HG02981 (cell line): ENCODE data around the gene PPP1R13B.

Source experiments
- ATAC-seq: cut with Tn5 transposase; IDR thresholded peaks from one replicate; pipeline ENCODE4 v1.9.1; 2021; ENCODE audit warnings: mild to moderate bottlenecking, moderate library complexity; ENCODE audit not compliant: unreplicated experiment

Gene PPP1R13B

DNA sequence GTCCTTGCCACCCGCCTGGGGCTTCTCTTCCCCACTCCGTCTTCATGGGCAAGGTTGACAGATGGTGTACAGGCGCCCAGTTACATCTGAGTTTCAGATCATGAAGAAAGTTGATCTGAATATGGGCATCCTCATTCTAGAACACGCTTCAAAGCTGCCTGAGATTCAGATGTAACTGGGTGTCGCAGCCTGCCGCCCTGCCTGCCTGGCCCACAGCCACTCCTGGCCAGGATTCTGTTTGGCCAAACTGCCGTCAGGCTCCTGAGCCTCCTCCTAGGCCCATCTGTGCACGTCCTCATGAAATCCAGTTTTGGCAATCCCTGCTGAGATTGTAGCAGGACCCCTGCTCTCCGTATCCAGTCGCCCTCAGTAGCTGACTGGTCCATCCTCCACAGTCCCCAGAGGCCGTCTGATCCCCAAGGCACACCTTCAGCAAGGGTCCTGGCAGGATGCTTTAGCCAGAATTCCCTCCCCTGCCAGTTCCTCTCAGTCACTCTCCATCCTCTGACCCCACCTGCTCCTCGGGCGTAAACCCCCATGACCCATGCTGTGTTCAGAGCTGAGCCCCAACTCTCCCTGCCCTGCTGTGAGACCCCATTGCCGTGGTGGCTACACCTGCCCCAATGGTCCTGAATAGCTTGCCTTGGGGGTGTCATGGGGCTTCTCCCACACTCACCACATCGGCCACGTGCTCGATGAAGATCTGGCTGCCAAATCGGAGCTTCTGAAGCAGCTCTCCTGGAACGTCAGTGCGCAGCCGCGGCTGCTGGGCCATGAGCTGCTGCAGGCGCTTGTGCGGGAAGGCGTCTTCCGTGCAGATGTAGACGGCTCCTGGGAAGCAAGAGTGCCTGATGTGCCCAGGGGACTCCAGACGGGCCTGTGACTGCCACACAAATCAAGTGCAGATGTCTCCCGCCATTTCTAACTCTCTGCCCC, 144.6 kb downstream of the PPP1R13B start:
- no peak for ATAC-seq

DNA sequence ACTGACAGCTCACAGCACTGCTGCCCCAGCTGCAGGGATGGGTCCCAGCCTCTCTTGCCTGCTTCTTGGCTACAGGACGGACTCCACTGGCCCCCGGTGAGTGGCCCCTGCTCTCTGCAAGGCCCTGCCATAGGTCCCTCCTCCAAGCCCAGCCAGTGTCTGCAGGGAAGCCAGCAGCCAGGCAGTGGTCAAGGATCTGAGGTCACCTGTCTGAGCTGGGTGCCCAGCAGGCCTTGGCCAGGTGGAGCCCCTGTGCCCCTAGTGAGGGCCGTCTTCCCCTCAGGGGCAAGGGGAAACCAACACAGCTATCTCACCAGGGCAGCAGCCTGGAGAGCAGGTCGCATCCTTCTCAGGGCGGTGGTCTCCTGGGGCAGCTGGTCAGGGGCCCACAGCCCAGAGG, 145.3 kb downstream of the PPP1R13B start:
- no peak for ATAC-seq

DNA sequence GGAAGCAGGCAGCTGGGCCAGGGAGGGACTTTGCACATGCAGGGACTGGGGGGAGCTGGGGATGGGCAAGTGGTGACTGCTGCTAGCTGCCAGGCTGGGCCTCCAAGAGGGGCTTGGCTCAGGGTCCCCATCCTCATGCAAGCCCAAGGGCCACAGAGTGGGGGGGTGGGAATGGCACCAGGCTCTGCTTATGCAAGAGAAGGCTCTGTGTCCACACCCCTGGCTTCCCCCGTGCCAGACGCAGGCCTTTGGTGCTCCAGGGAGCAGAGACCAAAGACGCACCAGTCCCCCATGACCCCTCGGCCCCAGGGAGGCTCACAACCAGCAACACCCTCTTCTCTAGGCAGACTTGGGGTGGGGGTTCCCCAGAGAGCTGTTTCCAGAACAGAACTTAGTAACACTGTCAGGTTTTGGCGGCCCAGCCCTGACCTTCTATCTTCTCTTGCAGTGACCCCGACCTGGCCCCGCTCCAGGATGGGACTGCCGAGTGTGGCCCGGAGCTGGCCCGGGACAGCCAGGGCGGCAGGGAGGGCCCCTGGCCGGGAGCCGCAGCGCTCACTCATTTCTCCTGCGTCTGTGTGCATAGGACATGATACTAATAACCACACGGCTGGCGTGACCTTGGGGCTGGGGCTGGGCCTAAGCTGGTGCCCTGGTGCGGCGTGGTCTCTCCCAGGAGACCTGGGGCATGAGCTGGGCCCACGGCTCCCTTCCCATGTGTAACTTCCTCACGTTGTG, 146.5 kb downstream of the PPP1R13B start:
- ATAC-seq: no peak

DNA sequence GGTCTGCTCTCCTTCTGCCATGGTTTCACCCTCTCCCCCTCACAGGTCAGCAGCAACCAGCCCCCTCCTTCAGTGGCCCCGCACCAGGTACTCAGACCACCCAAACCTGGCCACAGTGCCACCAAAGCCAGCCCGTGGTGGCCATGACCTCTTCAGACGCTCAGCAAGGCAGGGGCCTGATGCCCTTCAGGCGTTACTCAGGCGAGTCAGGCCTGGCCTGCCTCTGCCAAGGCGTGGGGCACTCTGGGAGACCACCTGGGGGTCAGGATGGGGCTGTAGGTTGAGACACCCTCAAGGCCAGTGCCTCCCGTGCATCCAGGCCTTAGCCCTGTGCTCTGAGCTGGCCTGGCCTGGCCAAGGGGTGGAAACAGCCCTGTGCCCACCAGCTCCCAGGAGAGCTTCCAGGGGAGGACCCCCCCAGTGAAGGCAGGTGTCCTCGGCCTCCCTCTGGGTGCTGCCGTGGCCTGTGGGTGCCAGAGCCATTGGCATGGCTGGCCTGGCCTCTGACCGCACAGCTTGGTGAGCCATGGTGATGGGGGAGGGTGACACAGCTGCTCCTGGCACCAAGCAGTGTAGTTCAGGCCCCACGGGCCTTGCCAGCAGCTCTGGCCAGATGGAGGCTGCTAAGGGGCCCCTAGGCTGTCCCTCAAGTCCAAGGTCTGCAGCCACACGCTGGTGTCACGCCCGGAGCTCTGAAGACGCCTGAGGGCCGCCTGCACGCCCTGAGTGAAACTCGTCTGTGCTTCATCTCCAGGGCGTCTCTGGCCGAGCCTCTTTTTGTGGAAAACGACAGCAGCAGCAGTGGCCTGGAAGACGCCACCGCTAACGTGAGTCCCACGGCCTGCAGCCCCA, 147.2 kb downstream of the PPP1R13B start:
- no peak for ATAC-seq

DNA sequence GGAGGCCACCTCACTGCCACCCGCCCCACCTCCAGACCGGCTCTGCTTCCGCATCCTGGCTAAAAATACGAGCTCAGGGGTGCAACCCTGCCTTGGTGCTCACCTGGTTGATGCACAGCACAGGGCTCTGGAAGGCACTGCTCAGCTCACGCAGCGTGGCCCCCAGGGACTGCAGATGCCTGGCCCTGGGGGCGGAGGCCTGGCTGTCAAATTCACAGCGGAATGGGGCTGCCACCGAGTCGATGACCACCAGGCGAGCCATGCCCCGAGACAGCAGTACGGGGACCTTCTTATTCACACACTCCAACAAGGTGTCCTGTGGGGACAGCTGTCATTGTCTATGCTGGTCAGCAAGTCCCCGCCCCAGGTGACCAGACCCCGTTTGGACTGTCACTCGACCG, 148.1 kb downstream of the PPP1R13B start:
- no peak for ATAC-seq

DNA sequence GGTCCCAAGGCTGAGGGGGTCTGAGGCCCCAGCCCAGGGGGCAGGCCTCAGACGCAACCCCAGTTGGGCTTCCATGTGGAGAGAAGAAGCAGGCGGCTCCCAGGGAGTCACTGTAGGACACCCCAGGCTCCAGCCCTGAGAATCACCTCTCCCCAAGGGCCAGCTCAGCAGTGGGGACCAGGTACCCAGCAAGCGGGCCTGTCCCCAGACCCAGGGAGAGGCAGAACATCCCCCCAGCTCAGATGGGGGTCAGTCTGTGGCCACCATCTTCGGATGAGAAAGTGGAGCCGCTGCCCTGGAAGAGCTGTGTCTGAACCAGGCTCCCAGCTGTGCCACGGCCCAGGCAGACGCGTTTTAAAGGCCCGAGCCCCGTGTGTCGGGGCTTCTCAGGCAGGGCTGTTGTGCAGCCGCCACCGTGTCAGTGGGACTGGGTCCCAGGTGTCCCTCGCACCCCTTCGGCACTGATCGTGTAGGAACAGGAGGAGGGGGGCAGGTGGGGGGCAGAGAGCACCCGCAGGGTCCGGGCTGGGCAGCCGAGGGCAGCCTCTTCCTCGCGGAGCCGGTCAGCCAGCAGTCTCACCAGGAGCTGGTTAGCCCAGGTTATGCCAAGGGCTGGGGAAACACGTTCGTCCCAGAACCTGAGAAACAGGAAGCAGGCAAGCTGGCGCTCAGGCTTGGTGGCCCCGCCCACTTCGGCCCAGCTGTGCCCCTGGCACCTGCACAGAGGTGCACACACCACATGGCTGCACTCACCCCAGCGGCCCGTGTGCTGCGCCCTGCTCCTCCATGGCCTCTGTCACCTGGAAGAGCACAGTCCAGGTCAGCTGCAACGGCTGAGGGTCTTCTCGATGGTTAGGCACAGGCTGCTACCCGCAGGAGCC, 148.8 kb downstream of the PPP1R13B start:
- no peak for ATAC-seq

DNA sequence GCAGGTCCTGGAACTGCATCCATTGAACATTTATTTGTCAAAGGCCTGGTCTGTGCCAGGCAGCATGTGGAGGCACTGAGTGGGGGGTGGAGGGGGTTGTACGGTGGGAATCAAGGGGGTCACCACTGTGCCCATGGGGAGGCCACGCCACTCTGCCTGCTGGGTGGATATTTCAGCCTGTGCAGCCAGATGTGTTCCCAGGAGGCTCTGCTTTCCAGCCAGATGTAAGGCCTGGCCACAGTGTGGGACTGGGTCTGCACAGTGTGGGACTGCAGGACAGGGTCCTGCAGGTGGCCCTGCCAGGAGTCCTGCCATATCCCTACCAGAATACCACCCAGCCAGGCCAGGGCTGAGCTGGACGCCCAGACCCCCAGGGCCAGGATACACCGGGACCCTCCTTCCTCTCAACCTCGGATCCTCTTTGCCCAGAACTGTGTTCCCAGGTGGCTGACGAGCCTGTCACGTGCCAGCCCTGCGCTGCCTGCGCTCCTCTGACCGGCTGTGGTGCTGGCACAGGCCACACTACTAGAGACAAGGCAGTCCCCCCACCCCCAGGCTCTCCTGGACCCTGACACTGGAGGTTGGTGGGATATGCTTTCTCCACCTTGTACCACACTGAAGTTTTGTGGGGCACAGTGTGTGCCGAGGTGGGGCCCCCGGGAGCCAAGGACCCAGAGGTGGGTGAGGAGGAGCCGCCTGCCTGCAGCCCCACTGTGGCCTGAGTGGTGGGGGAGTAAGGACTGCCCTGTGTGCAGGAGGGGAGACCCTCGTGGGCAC, 149.6 kb downstream of the PPP1R13B start:
- no peak for ATAC-seq

DNA sequence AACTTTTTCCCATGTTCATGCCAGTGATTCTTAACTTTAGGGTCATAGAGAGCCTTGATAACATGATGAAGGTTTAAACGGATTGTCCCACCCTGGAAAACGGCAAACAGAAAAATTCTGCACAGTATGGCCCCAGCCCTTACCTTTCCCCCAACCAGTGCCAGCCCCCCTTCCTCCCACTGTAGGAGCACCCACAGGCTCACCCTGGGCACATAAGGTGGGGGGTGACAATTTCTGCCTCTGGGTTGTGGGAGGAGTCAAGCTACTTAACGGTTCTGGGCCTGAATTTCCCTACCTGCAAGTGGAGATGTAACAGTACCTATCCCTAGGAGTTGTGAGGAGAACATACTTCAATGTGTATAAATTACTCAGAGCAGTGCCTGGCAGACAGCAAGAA, 150.2 kb downstream of the PPP1R13B start:
- no peak for ATAC-seq

DNA sequence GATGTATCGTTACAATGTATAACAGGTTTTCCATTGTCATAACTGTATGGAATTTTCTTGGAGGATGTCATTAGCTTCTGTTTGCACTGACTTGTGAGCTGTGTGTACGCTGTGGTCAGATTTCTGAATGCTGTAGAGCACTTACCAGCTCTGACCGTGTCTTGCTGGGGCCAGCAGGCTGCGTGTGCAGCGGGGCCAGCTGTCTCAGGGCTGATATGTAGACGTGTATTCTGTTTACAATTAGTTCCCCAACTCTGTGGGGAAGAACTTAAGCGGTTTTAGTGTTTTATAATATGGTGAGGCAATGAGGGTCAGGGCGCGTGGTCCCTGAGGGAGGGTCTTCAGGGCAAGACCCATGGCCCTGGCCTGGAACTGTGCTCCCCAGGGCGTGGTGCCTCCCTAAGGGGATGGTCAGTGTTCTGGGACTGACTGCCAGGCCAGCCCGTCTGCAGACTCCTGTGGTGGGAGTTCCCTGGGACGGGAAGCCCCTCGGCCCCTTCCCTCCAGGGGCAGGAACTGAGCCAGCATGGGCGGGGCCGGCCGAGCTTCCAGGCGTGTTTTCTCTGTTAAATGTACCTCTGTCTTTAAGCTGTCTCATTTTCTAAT, 150.8 kb downstream of the PPP1R13B start:
- ATAC-seq: no peak

DNA sequence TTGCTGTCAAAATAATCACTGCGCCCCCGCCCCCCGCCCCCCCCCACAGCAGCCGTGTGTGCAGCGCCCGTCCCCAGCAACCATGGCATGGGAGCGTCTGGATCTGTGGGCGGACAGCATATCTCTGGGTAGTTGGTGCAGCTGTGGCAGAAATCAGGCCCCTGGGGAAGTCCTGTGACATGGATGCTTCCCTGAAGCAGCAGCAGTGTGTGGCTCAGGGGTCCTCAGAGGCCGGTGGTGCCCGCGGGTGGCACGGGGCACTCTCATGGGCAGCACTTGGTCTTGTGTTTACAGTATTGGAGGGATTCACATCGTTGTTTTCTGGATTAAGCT, 151.3 kb downstream of the PPP1R13B start:
- ATAC-seq: no peak

DNA sequence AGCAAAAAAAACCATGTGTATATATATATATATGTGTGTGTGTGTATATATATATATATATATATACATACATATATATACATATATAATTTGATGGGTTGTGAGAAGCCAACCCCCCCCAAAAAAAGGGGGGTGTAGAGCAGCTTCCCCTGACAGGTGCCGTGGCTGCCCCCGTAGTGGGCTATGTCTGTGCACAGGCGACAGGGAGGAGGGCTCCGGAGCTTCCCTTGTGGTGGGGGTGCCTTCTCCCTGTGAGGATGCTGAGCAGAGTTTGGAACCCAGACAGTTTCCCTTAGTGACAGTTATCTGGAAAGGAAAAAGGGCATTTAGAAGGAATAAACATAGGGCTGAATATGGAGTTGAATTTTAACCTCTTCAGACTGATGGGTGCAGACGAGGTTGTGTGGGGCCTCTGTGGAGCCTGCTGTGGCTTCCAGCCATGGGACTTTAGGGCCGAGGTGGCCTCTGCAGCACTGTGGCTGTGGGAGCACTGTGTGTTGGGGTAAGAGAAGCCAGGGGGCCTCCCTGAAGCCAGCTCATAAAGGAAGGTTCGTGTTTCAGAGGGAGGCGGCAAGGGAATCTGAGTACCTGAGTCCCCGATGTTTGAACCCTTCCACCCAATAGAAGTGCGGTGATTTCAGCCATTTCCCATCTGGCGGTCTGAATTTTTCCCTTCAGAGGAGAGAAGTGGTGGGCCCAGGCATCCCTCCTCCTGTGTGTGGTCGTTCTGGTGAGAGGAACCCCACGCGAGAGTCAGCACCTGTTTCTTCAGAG, 151.9 kb downstream of the PPP1R13B start:
- ATAC-seq: no peak

DNA sequence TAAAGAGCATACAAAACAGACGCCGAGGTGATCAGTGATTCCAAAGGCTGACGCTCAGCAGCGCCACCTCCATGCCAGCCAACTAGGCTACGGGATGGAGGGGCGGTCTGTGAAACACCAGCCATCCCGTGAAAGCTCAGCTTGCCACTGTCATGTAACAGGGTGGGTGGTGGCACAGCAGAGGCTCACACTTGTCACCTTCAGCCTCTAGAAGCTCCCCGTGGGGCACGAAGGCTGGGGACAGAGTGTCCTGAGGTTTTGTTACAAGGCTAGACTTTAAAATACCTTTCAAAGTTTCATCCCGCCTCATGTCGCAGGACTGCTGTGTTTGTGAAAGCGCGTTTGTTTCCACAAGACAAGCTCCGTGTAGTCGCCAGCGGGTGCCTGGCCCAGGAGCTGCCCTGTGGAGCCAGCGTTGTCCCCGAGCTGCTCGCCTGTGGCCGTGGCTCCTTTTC, 152.8 kb downstream of the PPP1R13B start:
- no peak for ATAC-seq

DNA sequence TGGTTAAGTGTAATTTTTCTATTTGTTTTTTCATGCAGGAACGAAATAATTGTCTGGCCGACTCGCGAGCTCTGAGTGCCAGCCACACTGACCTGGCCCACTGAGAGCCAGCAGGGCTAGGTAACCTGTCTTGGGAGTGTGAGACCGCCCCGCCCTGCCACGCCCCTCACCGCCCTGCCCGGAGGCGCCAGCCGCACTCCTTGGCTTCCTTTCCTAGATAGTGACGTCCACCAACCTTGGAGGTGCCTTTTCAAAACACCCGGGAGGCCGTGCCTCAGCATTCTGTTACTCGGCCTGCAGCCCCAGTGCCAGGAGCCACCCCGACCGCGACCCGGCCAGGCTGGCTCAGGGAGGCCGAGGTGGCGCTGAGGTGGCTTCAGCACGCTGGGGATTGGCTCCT, 153.9 kb downstream of the PPP1R13B start:
- no peak for ATAC-seq

DNA sequence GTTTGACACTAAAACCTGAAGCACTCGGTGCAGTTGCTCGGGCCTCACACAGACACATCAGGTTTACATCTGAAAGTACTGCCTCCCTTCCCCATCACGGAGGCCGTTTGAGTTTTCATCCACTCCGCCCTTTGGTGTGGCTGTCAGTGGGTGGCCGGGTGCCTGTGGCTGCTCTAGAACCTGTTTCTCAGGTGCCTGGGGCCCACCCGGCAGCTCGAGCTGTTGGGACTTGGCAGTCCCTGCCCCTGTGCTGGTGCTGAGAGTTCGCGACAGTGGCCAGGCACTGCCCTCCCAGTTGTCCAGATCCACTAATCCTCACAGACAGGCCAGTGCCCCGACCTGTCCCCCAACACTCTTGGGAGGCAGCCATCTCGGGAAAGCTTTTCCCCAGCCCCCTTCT, 154.5 kb downstream of the PPP1R13B start:
- ATAC-seq: no peak

DNA sequence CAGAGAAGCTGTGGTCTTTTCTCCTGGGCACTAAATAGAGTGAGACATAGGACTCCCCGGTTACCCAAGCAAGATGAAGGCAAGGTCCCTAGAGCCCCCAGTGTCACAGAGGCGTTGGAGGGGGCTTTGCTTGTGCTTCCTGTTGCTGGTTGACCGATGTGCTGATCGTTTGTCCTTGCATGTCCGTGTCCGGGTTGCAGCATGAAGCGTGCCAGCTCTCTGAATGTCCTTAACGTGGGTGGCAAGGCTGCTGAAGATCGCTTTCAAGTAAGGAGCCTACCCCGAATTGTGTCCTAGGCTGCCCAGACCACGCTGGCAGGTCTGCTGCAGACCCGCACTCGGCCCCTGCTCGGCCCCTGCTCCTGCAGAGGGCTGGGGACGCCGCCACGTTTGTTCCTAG, 155.2 kb downstream of the PPP1R13B start:
- peak; percentile 9 for ATAC-seq

DNA sequence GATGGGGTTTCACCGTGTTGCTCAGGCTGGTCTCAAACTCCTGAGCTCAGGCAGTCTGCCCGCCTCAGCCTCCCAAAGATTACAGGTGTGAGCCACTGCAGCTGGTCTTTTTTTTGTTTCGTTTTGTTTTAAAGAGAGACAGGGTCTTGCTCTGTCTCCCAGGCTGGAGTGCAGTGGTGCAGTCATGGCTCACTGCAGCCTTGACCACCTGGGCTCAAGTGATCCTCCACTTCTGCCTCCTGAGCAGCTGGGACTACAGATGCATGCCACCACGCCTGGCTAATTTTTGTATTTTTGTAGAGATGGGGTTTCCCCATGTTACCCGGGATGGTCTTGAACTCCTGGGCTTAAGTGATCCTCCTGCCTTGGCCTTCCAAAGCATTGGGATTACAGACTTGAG, 155.7 kb downstream of the PPP1R13B start:
- ATAC-seq: peak; percentile 60

DNA sequence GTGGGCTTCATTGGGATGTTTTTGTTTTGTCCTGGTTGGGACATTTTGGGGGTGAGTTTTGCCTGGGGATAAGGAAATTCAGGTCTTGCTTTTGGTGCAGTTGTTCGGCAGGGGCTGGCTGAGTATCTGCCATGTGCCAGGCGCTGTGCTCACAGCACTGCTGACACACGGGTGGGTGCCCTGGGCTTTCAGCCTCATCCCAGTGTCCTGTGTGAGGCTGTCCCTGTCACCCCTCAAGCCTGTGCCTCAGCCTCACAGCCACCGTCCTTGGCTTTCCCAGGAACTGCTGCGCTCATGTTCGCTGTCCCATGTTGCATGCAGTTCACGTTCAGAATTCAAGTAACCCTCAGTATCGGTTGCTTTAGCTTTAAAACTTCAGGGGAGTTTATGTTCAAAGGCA, 157.0 kb downstream of the PPP1R13B start:
- no peak for ATAC-seq
